Measurements from ENCODE around the gene ZIM2.

The ZIM2 gene

GRCh38 chr19:56808717-56809392 lies 31.7 kb downstream of the ZIM2 start:
- no peak for DNase-seq (ENCODE audit: low read depth)

DNA sequence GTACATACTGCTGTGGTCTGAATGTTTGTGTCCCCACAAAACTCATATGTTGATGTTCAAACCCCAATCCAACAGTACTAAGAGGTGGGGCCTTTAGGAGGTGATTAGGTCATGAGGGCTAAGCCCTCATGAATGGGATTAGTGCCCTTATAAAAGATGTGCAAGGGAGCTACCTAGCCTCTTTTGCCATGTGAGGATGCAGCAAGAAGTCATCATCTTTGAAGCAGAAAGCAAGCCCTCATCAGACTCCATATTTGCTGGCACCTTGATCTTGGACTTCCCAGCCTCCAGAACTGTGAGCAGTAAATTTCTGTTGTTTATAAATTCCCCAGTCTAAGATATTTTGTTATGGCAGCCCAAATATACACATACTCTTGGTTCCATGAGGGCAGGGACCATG lies 33.9 kb downstream of the ZIM2 start:
- DNase-seq (ENCODE audit: low read depth), result no peak

GRCh38 chr19:56778351-56778750 lies 62.2 kb downstream of the ZIM2 start:
- no peak for DNase-seq (ENCODE audit: low read depth)

GRCh38 chr19:56769650-56770049 lies 70.9 kb downstream of the ZIM2 start:
- no peak for DNase-seq (ENCODE audit: low read depth)

- no peak for DNase-seq (ENCODE audit: low read depth)
Observed at GRCh38 chr19:56765137-56765536, 75.4 kb downstream of the ZIM2 start.

- no peak for DNase-seq (ENCODE audit: low read depth)
Observed at GRCh38 chr19:56764196-56764695, 76.3 kb downstream of the ZIM2 start.

DNA sequence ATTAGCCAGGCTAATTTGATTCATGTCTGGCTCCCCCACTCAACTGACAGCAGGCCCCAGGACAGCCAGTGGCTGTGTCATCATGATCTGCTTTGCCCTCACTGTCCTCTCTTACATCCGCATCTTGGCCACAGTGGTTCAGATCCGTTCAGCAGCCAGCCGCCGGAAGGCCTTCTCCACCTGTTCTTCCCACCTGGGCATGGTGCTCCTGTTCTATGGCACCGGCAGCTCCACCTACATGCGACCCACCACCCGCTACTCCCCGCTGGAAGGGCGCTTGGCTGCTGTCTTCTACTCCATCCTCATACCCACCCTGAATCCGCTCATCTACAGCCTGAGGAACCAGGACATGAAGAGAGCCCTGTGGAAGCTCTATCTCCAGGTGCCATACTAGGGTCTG lies 79.7 kb downstream of the ZIM2 start:
- no peak for DNase-seq (ENCODE audit: low read depth)

DNA sequence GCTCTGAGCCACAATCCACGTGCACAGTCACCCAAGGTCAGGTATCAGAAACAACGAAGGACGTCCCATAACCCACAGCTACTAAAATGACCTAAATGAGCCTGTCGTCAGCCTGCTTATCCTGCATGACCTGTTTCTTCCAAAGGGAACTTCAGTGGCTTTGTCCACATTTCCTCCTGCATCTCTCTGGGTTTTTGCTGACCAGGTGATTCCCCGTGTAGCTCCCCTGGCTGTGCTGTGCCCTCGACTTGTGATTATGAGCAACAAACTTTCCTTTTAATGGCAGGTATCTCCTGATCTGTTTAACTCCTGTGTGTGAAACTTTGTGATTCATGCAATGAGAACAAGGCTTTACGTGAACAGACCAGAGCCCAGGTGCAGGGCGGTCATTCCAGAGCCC lies 81.0 kb downstream of the ZIM2 start:
- DNase-seq (ENCODE audit: low read depth), result no peak

DNA sequence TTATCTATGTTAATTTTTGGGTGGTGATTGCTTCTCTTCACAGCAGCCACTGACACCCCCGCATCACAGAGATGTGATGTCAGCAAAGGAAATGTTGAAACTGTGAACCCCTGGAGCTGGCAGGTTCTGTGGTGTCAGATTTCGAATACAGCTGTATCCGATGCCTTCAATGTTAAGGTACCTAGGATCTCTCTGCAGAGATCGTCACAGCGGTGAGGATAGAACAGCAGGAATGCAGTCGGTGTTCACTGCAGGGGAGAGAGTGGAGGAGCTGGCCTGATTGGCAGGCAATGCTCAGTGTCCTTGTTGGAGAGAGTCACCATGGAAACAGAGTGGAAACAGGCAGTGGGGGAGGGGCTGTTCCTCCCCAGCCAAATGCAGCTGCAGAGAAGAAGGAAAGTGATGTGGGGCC lies 89.4 kb downstream of the ZIM2 start:
- no peak for DNase-seq (ENCODE audit: low read depth)

DNA sequence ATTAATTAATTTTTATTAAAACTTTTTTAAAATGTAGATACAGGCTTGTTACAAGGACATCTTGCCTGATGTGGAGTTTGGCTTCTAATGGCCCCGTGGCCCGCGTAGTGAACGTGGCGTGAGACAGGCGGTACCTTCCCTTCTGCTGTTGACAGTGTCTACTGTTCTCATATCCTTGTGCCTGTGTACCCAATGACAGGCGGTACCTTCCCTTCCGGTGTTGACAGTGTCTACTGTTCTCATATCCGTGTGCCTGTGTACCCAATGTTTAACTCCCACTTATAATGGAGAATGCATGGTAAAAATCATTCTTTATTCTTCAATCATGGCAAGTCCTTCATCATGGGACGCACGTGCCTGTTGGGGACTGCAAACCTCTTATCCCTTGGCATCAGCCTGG lies 89.9 kb downstream of the ZIM2 start:
- DNase-seq (ENCODE audit: low read depth), result no peak

DNA sequence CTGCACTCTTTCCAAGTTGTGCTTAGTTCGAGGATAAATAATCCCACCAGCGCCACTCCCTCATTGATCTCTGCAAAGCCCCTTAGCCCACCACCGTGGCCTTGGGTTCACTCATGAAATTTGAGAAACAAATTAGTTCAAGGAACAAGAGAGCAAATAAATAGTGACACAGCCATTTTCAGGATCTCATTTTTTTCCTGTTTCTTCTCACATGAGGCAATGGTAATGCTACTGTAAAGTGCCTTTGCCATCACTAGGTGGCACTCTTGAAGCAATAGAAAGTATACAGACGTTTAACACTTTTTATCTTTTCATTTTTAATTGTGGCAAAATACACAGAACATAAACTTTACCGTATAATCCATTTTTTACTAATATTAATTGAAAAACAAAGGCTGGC lies 92.1 kb downstream of the ZIM2 start:
- DNase-seq (ENCODE audit: low read depth), result no peak

DNA sequence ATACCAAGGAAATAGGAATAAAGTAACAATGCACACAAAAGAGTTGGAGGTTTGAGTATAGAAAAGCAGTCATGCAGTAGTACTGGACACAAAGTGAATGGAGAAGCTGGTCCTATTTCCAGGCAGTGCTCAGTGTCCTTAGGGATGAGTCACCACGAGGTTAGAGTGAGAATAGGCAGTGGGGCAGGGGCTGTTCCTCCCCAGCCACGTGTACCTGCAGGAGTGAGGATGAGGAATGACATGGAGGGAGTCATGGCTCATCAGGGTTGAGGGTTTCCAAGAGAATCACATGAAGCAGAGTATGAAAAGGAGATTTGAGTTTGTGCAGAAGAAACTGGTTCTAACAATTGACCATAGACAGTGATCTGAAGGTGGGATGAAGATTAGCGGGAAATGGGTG lies 94.2 kb downstream of the ZIM2 start:
- DNase-seq (ENCODE audit: low read depth), result no peak

DNA sequence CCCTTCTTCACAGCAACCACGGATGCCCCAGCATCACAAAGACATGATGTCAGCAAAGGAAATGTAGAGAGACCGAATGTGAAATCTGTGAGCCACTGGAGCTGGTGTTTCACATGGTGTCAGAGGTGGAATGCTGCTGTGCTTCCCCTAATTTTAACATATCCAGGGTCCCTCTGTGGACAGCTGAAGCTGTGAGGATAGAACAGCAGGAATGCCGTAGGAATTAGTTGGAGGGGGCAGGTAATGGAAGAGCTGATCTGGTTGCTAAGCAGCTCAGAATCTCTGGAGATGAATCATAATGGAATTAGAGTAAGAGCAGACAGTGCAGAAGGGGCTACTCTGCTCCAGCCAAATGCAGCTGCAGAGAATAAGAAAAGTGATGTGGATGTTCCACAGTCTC lies 100.0 kb downstream of the ZIM2 start:
- DNase-seq (ENCODE audit: low read depth), result no peak

GRCh38 chr19:56736571-56736970 lies 104.0 kb downstream of the ZIM2 start:
- DNase-seq (ENCODE audit: low read depth), result no peak

- DNase-seq (ENCODE audit: low read depth), result no peak
Observed at GRCh38 chr19:56732976-56733375, 107.5 kb downstream of the ZIM2 start.

GRCh38 chr19:56727677-56728076 lies 112.8 kb downstream of the ZIM2 start:
- DNase-seq (ENCODE audit: low read depth), result no peak

DNA sequence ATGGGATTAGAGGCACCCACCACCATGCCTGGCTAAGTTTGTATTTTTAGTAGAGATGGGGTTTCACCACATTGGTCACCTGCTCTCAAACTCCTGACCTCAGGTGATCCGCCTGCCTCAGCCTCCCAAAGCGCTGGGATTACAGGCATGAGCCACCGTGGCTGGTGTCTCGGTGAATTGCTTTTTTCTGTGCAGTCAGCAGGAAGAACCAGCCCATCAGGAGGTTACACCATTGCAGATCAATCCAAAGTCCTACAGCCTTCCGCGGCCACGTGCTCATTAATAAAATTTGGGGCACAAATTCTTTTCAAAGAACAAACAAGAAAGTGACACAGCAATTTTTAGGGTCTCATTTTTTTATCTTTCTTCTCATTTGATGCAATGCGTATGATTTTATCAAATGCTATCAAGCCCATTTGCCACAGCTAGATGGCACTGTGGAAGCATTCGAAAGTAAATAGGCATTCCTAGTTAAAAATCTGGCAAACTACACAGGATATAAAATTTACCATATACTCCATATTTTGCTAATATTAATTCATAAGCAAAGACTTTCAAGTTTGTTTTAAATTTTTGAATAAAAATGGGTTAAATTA lies 114.6 kb downstream of the ZIM2 start:
- no peak for DNase-seq (ENCODE audit: low read depth)

All from activated gamma-delta T cell treated with anti-CD3 and anti-CD28 coated beads, Interleukin-2, amount 50 U/mL, for 16 hours (primary cell).